ENCODE measurements around the gene PEDS1. TPM values are rescaled to one million over a fixed set of nuclear protein-coding genes. Genes with fewer than 3 reads are reported as not detected.
A peak's percentile ranks its signal among the peaks of the same experiment; 100 is the strongest.
"Not testable (repeated sequence)": the region's sequence is repeated elsewhere in the genome, so short reads cannot be mapped to it uniquely, and the experiment has no call there.

The PEDS1 gene
- 10 to 100 TPM; 17.4 to 19.3 TPM for total RNA-seq

GRCh38 chr20:50153500-50154377 is at the start of gene PEDS1:
Gene PEDS1 (minus strand): TSS chr20:50153723. CDS start chr20:50153637, 86 bp downstream.
- Mint-ChIP-seq H3K4me3 (peak within 1 kb of the TSS; percentile 93), H3K9me3 (no peaks in the 10 kb centered on the region), H3K4me1 (peaks cover 33% of the 10 kb centered on the region), H3K27ac (peak within 1 kb of the TSS; percentile 89), H3K27me3 (no peaks in the 10 kb centered on the region), H3K36me3 (peaks cover 5% of the 10 kb centered on the region)
- DNase-seq: peak; percentile 91

GRCh38 chr20:50202677-50203076 is 49.2 kb upstream of the PEDS1 start:
- H3K9me3 Mint-ChIP-seq: peaks cover 13% of the 10 kb centered on the region
- H3K27ac Mint-ChIP-seq: no peak overlapping the region
- peaks cover 5% of the 10 kb centered on the region for H3K4me1 Mint-ChIP-seq
- no peak for DNase-seq
- peaks cover 2% of the 10 kb centered on the region for H3K36me3 Mint-ChIP-seq
- no peak overlapping the region for H3K4me3 Mint-ChIP-seq
- H3K27me3 Mint-ChIP-seq: peaks cover 2% of the 10 kb centered on the region

GRCh38 chr20:50201710-50202109 is 48.2 kb upstream of the PEDS1 start:
- H3K4me1 Mint-ChIP-seq: not testable (repeated sequence)

GRCh38 chr20:50200482-50201104 is 47.1 kb upstream of the PEDS1 start:
- no peak for DNase-seq
- H3K9me3 Mint-ChIP-seq: peaks cover 13% of the 10 kb centered on the region
- no peak overlapping the region for H3K27ac Mint-ChIP-seq
- peaks cover 7% of the 10 kb centered on the region for H3K4me1 Mint-ChIP-seq
- H3K36me3 Mint-ChIP-seq: peaks cover 2% of the 10 kb centered on the region
- H3K27me3 Mint-ChIP-seq: no peaks in the 10 kb centered on the region
- H3K4me3 Mint-ChIP-seq: no peak overlapping the region

More at GRCh38 chr20:50201710-50202109, 48.2 kb upstream of the PEDS1 start:
- H3K36me3 Mint-ChIP-seq, H3K4me3 Mint-ChIP-seq, DNase-seq, H3K27me3 Mint-ChIP-seq, H3K27ac Mint-ChIP-seq: not testable (repeated sequence)
- peaks cover 13% of the 10 kb centered on the region for H3K9me3 Mint-ChIP-seq

GRCh38 chr20:50199703-50200102 is 46.2 kb upstream of the PEDS1 start:
- H3K27ac Mint-ChIP-seq: no peak overlapping the region
- no peaks in the 10 kb centered on the region for H3K27me3 Mint-ChIP-seq
- no peak overlapping the region for H3K4me3 Mint-ChIP-seq

GRCh38 chr20:50198716-50199115 is 45.2 kb upstream of the PEDS1 start:
- peaks cover 20% of the 10 kb centered on the region for H3K4me1 Mint-ChIP-seq
- peaks cover 4% of the 10 kb centered on the region for H3K36me3 Mint-ChIP-seq
- H3K27ac Mint-ChIP-seq: no peak overlapping the region
- peaks cover 5% of the 10 kb centered on the region for H3K9me3 Mint-ChIP-seq
- no peak overlapping the region for H3K4me3 Mint-ChIP-seq
- DNase-seq: no peak
- no peaks in the 10 kb centered on the region for H3K27me3 Mint-ChIP-seq

More at GRCh38 chr20:50199703-50200102, 46.2 kb upstream of the PEDS1 start:
- peaks cover 13% of the 10 kb centered on the region for H3K9me3 Mint-ChIP-seq
- peaks cover 11% of the 10 kb centered on the region for H3K4me1 Mint-ChIP-seq
- peaks cover 2% of the 10 kb centered on the region for H3K36me3 Mint-ChIP-seq
- DNase-seq: no peak

- Mint-ChIP-seq H3K4me3 (no peak overlapping the region), H3K4me1 (peaks cover 24% of the 10 kb centered on the region), H3K9me3 (peaks cover 3% of the 10 kb centered on the region), H3K27me3 (no peaks in the 10 kb centered on the region), H3K27ac (no peak overlapping the region), H3K36me3 (peaks cover 9% of the 10 kb centered on the region)
- no peak for DNase-seq
Measured at GRCh38 chr20:50198180-50198666, 44.7 kb upstream of the PEDS1 start.

- Mint-ChIP-seq H3K9me3 (peaks cover 3% of the 10 kb centered on the region), H3K27me3 (no peaks in the 10 kb centered on the region), H3K27ac (no peak overlapping the region), H3K4me3 (no peak overlapping the region), H3K36me3 (peaks cover 15% of the 10 kb centered on the region), H3K4me1 (peaks cover 25% of the 10 kb centered on the region)
- DNase-seq: no peak
Measured at GRCh38 chr20:50197463-50198179, 44.1 kb upstream of the PEDS1 start.

- Mint-ChIP-seq H3K4me1 (peaks cover 24% of the 10 kb centered on the region), H3K27ac (peak overlapping the region; percentile 20), H3K36me3 (peaks cover 20% of the 10 kb centered on the region), H3K9me3 (peaks cover 3% of the 10 kb centered on the region), H3K4me3 (no peak overlapping the region), H3K27me3 (no peaks in the 10 kb centered on the region)
- DNase-seq: no peak
Measured at GRCh38 chr20:50196896-50197295, 43.4 kb upstream of the PEDS1 start.

GRCh38 chr20:50196248-50196647 is 42.7 kb upstream of the PEDS1 start:
- Mint-ChIP-seq H3K27ac (no peak overlapping the region), H3K36me3 (peaks cover 20% of the 10 kb centered on the region), H3K4me3 (no peak overlapping the region), H3K27me3 (no peaks in the 10 kb centered on the region), H3K4me1 (peaks cover 24% of the 10 kb centered on the region), H3K9me3 (peaks cover 3% of the 10 kb centered on the region)
- no peak for DNase-seq

GRCh38 chr20:50195524-50196120 is 42.1 kb upstream of the PEDS1 start:
- Mint-ChIP-seq H3K36me3 (peaks cover 20% of the 10 kb centered on the region), H3K27me3 (no peaks in the 10 kb centered on the region), H3K4me1 (peaks cover 24% of the 10 kb centered on the region), H3K4me3 (no peak overlapping the region), H3K9me3 (peaks cover 3% of the 10 kb centered on the region), H3K27ac (no peak overlapping the region)
- no peak for DNase-seq

GRCh38 chr20:50194831-50195523 is 41.5 kb upstream of the PEDS1 start:
- DNase-seq: no peak
- peak overlapping the region; percentile 52 for H3K27ac Mint-ChIP-seq
- H3K4me3 Mint-ChIP-seq: peak overlapping the region; percentile 40
- H3K27me3 Mint-ChIP-seq: no peaks in the 10 kb centered on the region
- H3K36me3 Mint-ChIP-seq: peaks cover 20% of the 10 kb centered on the region
- H3K4me1 Mint-ChIP-seq: peaks cover 24% of the 10 kb centered on the region
- peaks cover 3% of the 10 kb centered on the region for H3K9me3 Mint-ChIP-seq

- H3K27me3 Mint-ChIP-seq: no peaks in the 10 kb centered on the region
- H3K36me3 Mint-ChIP-seq: peaks cover 19% of the 10 kb centered on the region
- H3K9me3 Mint-ChIP-seq: peaks cover 1% of the 10 kb centered on the region
- H3K4me1 Mint-ChIP-seq: peaks cover 24% of the 10 kb centered on the region
- H3K4me3 Mint-ChIP-seq: peak overlapping the region; percentile 40
- H3K27ac Mint-ChIP-seq: no peak overlapping the region
- no peak for DNase-seq
Measured at GRCh38 chr20:50194422-50194830, 40.9 kb upstream of the PEDS1 start.

GRCh38 chr20:50193836-50194421 is 40.4 kb upstream of the PEDS1 start:
- DNase-seq: no peak
- Mint-ChIP-seq H3K4me3 (peak overlapping the region; percentile 96), H3K9me3 (no peaks in the 10 kb centered on the region), H3K27ac (peak overlapping the region; percentile 99), H3K27me3 (no peaks in the 10 kb centered on the region), H3K36me3 (peaks cover 18% of the 10 kb centered on the region), H3K4me1 (peaks cover 24% of the 10 kb centered on the region)
